ENCODE measurements around the gene COMT. TPM values are rescaled to one million over a fixed set of nuclear protein-coding genes. Genes with fewer than 3 reads are reported as not detected.

COMT gene
- total RNA-seq, 1 experiment from 2014 or later: 96.0 TPM

- H3K27me3 Mint-ChIP-seq (ENCODE audit: insufficient read depth, unreplicated experiment): no peaks in the 10 kb centered on the region
- H3K4me1 Mint-ChIP-seq (ENCODE audit: low read depth, unreplicated experiment): peaks cover 14% of the 10 kb centered on the region
- H3K36me3 Mint-ChIP-seq (ENCODE audit: insufficient read depth, unreplicated experiment): peaks cover 11% of the 10 kb centered on the region
- Histone ChIP-seq H3K9me3 (no peaks in the 10 kb centered on the region), H3K4me1 (peaks cover 6% of the 10 kb centered on the region), H3K36me3 (ENCODE audit: control insufficient read depth, insufficient read depth, low read length) (no peaks in the 10 kb centered on the region), H3K27me3 (replicated peaks; ENCODE audit: control insufficient read depth, insufficient read depth, low read length) (no peaks in the 10 kb centered on the region), H3K4me3 (ENCODE audit: low read depth, low read length) (no peak overlapping the region)
- ChIA-PET POLR2A (no interaction called here), CTCF (interaction anchor here (0.6 to 1.8 kb wide), 3 partner anchors 14 to 218 kb away, joined by 4 to 10 read pairs (median 6); no protein-coding TSS in a partner anchor)
- BruUV-seq (replicated peaks): no TSS peak
- no peak for DNase-seq
- H3K4me3 Mint-ChIP-seq (ENCODE audit: unreplicated experiment): no peak overlapping the region
- TF ChIP-seq CTCF (IDR thresholded peaks at IDR 0.05; ENCODE audit: insufficient read depth in 1 of 2, low read depth in 1 of 2, low read length in 1 of 2, severe bottlenecking in 1 of 2, unreplicated experiment in 1 of 2): no peak
- intact Hi-C loops (cut with micrococcal nuclease; ENCODE audit: unreplicated experiment): no loop called here
- H3K9me3 Mint-ChIP-seq (ENCODE audit: unreplicated experiment): no peaks in the 10 kb centered on the region
- H3K27ac Mint-ChIP-seq (ENCODE audit: unreplicated experiment): no peak overlapping the region
Measured at GRCh38 chr22:19948057-19948760, 6.6 kb downstream of the COMT start.

DNA sequence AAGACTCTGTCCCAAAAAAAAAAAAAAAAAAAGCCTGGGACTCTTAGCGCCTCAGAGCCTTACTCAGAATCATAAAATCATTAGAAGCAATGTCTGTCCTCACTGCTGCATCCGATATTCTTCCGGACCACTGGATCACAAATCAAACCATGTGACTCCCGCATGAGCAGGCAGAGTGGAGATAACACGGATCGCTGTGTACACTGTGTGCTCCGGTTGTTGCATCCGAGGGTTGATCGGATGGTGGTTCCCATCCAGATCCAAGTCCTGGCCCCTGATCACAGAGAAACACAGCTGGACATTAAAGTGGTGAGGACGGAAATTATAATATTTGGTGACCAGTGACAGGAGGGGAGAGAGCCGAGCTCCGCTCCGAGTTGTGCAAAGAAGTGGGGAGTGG lies 9.8 kb downstream of the COMT start:
- no peaks in the 10 kb centered on the region for H3K9me3 ChIP-seq
- H3K27me3 ChIP-seq (replicated peaks; ENCODE audit: control insufficient read depth, insufficient read depth, low read length): no peaks in the 10 kb centered on the region
- BruUV-seq (replicated peaks): no TSS peak
- no peak overlapping the region for H3K4me3 ChIP-seq (ENCODE audit: low read depth, low read length)
- no peaks in the 10 kb centered on the region for H3K9me3 Mint-ChIP-seq (ENCODE audit: unreplicated experiment)
- peaks cover 18% of the 10 kb centered on the region for H3K36me3 Mint-ChIP-seq (ENCODE audit: insufficient read depth, unreplicated experiment)
- POLR2A ChIA-PET: interaction anchor here (0.5 kb wide), 1 partner anchor 11 kb away, joined by 3 read pairs; no protein-coding TSS in a partner anchor
- peaks cover 4% of the 10 kb centered on the region for H3K4me1 ChIP-seq
- no peaks in the 10 kb centered on the region for H3K36me3 ChIP-seq (ENCODE audit: control insufficient read depth, insufficient read depth, low read length)
- no peak for DNase-seq
- intact Hi-C loops (cut with micrococcal nuclease; ENCODE audit: unreplicated experiment): no loop called here
- CTCF ChIA-PET: interaction anchor here (1.4 kb wide), 1 partner anchor 221 kb away, joined by 3 read pairs; no protein-coding TSS in a partner anchor
- H3K4me3 Mint-ChIP-seq (ENCODE audit: unreplicated experiment): no peak overlapping the region
- no peak overlapping the region for H3K27ac Mint-ChIP-seq (ENCODE audit: unreplicated experiment)
- TF ChIP-seq CTCF (IDR thresholded peaks at IDR 0.05; ENCODE audit: insufficient read depth in 1 of 2, low read depth in 1 of 2, low read length in 1 of 2, severe bottlenecking in 1 of 2, unreplicated experiment in 1 of 2): no peak
- no peaks in the 10 kb centered on the region for H3K27me3 Mint-ChIP-seq (ENCODE audit: insufficient read depth, unreplicated experiment)
- H3K4me1 Mint-ChIP-seq (ENCODE audit: low read depth, unreplicated experiment): peaks cover 9% of the 10 kb centered on the region

GRCh38 chr22:19955241-19956128 lies 13.9 kb downstream of the COMT start:
- H3K36me3 Mint-ChIP-seq (ENCODE audit: insufficient read depth, unreplicated experiment): peaks cover 8% of the 10 kb centered on the region
- no peaks in the 10 kb centered on the region for H3K9me3 Mint-ChIP-seq (ENCODE audit: unreplicated experiment)
- Histone ChIP-seq H3K27me3 (replicated peaks; ENCODE audit: control insufficient read depth, insufficient read depth, low read length) (no peaks in the 10 kb centered on the region), H3K36me3 (ENCODE audit: control insufficient read depth, insufficient read depth, low read length) (no peaks in the 10 kb centered on the region), H3K9me3 (no peaks in the 10 kb centered on the region), H3K4me1 (peaks cover 15% of the 10 kb centered on the region), H3K4me3 (ENCODE audit: low read depth, low read length) (no peak overlapping the region)
- intact Hi-C loops (cut with micrococcal nuclease; ENCODE audit: unreplicated experiment): no loop called here
- no peaks in the 10 kb centered on the region for H3K27me3 Mint-ChIP-seq (ENCODE audit: insufficient read depth, unreplicated experiment)
- TF ChIP-seq CTCF (IDR thresholded peaks at IDR 0.05; ENCODE audit: insufficient read depth in 1 of 2, low read depth in 1 of 2, low read length in 1 of 2, severe bottlenecking in 1 of 2, unreplicated experiment in 1 of 2): no peak
- ChIA-PET CTCF (no interaction called here), POLR2A (no interaction called here)
- no TSS peak for BruUV-seq (replicated peaks)
- H3K4me1 Mint-ChIP-seq (ENCODE audit: low read depth, unreplicated experiment): peaks cover 2% of the 10 kb centered on the region
- no peak for DNase-seq
- H3K27ac Mint-ChIP-seq (ENCODE audit: unreplicated experiment): no peak overlapping the region
- H3K4me3 Mint-ChIP-seq (ENCODE audit: unreplicated experiment): no peak overlapping the region

Data from Caco-2 (cell line).